Peyer's patch (tissue), 4 donors: ENCODE results near the gene WDR49. TPM values are rescaled to one million over a fixed set of nuclear protein-coding genes. Genes with fewer than 3 reads are reported as not detected.

Source experiments
- DNase-seq, 3 donors: peaks; one replicate each; pipeline ENCODE4 v3.0.0-alpha.2; 2017 to 2019
- H3K27ac ChIP-seq, 4 donors: fragments of 200-600 bp; sonication (generic); one replicate each; pipeline ENCODE4 v1.5.1; 2016 to 2019
- H3K27me3 ChIP-seq, 2 donors: fragments of 200-600 bp; sonication (generic); one replicate each; pipeline ENCODE4 v1.5.1; 2019
- H3K36me3 ChIP-seq, 3 donors: fragments of 200-600 bp; sonication (generic); one replicate each; pipeline ENCODE4 v1.5.1; 2016 to 2019
- H3K4me1 ChIP-seq, 4 donors: fragments of 200-600 bp; sonication (generic); one replicate each; pipeline ENCODE4 v1.5.1; 2016 to 2019
- H3K4me3 ChIP-seq, 4 donors: fragments of 200-600 bp; sonication (generic); 1 replicate in 3 of 4; 2 replicates in 1 of 4; pipeline ENCODE4 v1.5.1; 2016 to 2019; ENCODE audit warnings: mild to moderate bottlenecking in 1 of 4
- H3K9me3 ChIP-seq, 4 donors: fragments of 200-600 bp; sonication (generic); one replicate each; pipeline ENCODE4 v1.5.1; 2016 to 2019; ENCODE audit warnings: mild to moderate bottlenecking in 1 of 4
- CTCF ChIP-seq, 6 experiments: fragments of 450-650 bp in 4 of 6; fragments of 200-600 bp in 2 of 6; sonication (generic) in 1 of 6; IDR thresholded peaks; one replicate each; pipeline ENCODE4 v1.5.1; 2017 to 2019; ENCODE audit warnings: antibody characterized with exemption in 6 of 6, mild to moderate bottlenecking in 3 of 6, moderate library complexity in 1 of 6
- POLR2A ChIP-seq, 2 donors: fragments of 450-650 bp; IDR thresholded peaks; one replicate each; pipeline ENCODE4 v1.5.1; 2017; ENCODE audit warnings: antibody characterized with exemption in 2 of 2, mild to moderate bottlenecking in 2 of 2, moderate library complexity in 2 of 2
- total RNA-seq, 4 donors: library from RNA; depleted of rRNA; stranded (reverse); fragments of >200 nt; gene quantifications; one replicate each; pipeline ENCODE4 v1.1.0, GENCODE V29; 2016

WDR49 gene
- total RNA-seq, 4 donors from 2014 or later = 1.5 to 11.4 (median 3.0) TPM; not detected in 1

DNA sequence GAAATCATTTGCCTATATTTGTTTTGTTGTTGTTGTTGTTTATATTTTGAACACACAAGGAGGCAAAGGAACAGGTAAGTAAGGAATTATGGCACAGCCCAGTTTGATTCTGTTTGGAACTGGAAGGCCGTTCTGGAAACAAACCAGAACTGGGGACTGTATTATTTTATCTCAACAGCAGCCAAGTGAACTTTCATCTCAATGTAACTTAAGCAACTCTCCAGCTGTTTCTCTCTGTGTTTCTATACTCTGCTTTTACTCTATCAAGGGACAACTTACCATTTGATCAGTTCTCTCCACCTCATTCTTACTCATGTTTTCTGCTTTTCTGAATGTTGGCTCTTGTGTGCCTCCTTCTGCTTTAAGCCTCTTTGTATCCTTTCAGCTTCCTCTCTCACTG is 16.0 kb upstream of the WDR49 start:
- H3K9me3 ChIP-seq = no peaks in the 10 kb centered on the region
- no peaks in the 10 kb centered on the region for H3K27me3 ChIP-seq
- peaks cover 0 to 2% (median 0%) of the 10 kb centered on the region in 3 donors for H3K36me3 ChIP-seq
- TF ChIP-seq POLR2A (IDR thresholded peaks at IDR 0.05) (no peak), CTCF (IDR thresholded peaks at IDR 0.05) (no peak)
- H3K4me3 ChIP-seq = no peak overlapping the region
- H3K4me1 ChIP-seq = no peaks in the 10 kb centered on the region
- peak overlapping the region in 1 of 4 donors; percentile 19 for H3K27ac ChIP-seq
- DNase-seq = no peak

DNA sequence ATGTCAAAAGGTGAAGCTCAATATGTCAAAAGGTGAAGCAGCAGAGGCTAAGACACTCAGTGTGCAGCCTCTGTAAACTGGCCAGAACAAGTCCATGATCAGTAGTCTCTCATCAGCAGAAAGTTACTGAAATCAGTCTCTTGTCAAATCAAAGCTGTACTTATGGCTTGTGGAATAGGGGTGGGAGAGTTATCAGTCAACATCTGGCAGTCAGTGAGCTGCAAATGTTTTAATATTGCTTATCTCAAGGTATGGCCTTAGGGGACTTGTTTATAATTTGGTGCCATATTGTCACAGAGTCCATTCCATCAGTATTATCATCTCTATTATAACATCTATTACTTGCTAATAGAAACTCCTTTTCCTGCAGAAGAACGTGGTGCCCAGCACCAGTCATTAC is 14.9 kb upstream of the WDR49 start:
- TF ChIP-seq CTCF (IDR thresholded peaks at IDR 0.05) = no peak
- TF ChIP-seq POLR2A (IDR thresholded peaks at IDR 0.05) = no peak
- Histone ChIP-seq H3K4me3 (no peak overlapping the region), H3K27me3 (no peaks in the 10 kb centered on the region), H3K9me3 (no peaks in the 10 kb centered on the region), H3K27ac (no peak overlapping the region), H3K4me1 (no peaks in the 10 kb centered on the region), H3K36me3 (no peaks in the 10 kb centered on the region)
- DNase-seq = no peak

DNA sequence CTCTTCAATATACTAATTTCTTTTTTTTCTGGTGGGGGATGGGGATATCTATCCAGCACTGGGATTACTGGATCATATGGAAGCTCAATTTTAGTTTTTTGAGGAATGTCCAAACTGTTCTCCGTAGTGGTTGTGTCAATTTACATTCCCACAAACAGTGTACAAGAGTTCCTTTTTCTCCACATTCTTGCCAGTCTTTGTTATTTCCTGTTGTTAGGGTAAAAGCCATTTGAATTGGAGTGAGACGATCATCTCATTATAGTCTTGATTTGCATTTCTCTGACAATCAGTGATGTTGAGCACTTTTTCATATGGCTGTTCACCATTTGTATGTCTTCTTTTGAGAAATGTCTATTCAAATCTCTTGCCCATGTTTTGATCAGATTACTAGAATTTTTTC is 12.8 kb upstream of the WDR49 start:
- TF ChIP-seq POLR2A (IDR thresholded peaks at IDR 0.05) (no peak), CTCF (IDR thresholded peaks at IDR 0.05) (no peak)
- H3K4me1 ChIP-seq = no peaks in the 10 kb centered on the region
- H3K27me3 ChIP-seq = no peaks in the 10 kb centered on the region
- H3K36me3 ChIP-seq = no peaks in the 10 kb centered on the region
- H3K4me3 ChIP-seq = no peak overlapping the region
- no peak for DNase-seq
- H3K27ac ChIP-seq = no peak overlapping the region
- H3K9me3 ChIP-seq = no peaks in the 10 kb centered on the region

DNA sequence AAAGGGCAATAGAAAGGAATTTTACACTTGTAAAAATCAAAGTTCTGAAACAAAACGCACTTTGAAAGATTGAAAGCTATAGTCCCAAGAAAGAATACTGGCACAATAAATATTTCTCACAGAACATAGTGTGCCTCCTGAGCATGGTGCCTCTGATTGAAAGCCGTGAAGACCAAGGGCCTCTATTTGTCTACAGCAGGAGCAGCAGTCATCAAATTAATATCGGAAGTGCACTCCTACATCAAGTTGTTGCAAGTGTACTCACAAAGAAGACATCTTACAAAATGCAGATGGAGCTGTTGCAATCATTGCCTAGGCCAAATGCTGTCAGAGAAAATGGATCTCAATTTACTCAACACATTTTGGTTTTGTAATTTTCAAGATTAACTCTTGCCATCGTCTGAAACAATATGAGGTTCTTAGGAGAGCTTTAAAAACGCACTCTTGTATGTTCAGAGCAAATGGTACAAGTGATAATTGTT is 9.2 kb upstream of the WDR49 start:
- TF ChIP-seq CTCF (IDR thresholded peaks at IDR 0.05) (no peak), POLR2A (IDR thresholded peaks at IDR 0.05) (no peak)
- no peak overlapping the region for H3K27ac ChIP-seq
- no peaks in the 10 kb centered on the region for H3K9me3 ChIP-seq
- no peaks in the 10 kb centered on the region for H3K36me3 ChIP-seq
- DNase-seq = no peak
- no peaks in the 10 kb centered on the region for H3K27me3 ChIP-seq
- H3K4me3 ChIP-seq = no peak overlapping the region
- no peaks in the 10 kb centered on the region for H3K4me1 ChIP-seq

GRCh38 chr3:167657684-167658225 is 4.0 kb upstream of the WDR49 start:
- no peaks in the 10 kb centered on the region for H3K4me1 ChIP-seq
- TF ChIP-seq CTCF (IDR thresholded peaks at IDR 0.05) (no peak), POLR2A (IDR thresholded peaks at IDR 0.05) (no peak)
- H3K4me3 ChIP-seq = peak overlapping the region in 1 of 4 donors; percentile 30
- DNase-seq = no peak
- no peaks in the 10 kb centered on the region for H3K9me3 ChIP-seq
- no peaks in the 10 kb centered on the region for H3K36me3 ChIP-seq
- no peaks in the 10 kb centered on the region for H3K27me3 ChIP-seq
- peak overlapping the region in 1 of 4 donors; percentile 21 for H3K27ac ChIP-seq

DNA sequence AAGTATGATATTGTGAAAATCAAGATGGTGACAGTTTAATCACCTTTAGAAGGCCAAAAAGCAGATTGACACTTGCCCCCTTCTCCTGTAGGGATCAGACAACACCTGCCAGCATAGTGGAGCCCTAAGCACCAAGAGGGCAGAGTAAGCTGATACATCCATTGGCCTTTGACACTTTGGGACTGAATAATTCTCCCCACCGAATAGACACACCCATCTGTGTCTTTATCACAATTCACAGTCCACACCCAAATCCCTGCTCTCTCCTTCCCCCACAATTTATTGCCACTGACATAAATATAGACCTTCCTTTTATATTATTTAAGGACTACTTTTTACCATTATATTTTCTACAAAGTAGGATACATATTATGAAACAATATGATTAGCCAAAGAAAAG is 3.1 kb upstream of the WDR49 start:
- TF ChIP-seq POLR2A (IDR thresholded peaks at IDR 0.05) = no peak
- TF ChIP-seq CTCF (IDR thresholded peaks at IDR 0.05) = no peak

More for the DNA sequence above, 3.1 kb upstream of the WDR49 start:
- Histone ChIP-seq H3K36me3 (no peaks in the 10 kb centered on the region), H3K9me3 (no peaks in the 10 kb centered on the region), H3K27me3 (no peaks in the 10 kb centered on the region), H3K4me1 (no peaks in the 10 kb centered on the region), H3K27ac (no peak overlapping the region), H3K4me3 (peak overlapping the region in 1 of 4 donors; percentile 30)
- peak in 1 of 3 donors; percentile 49 for DNase-seq
